Iris pigment epithelial cell (primary cell): ENCODE measurements around the gene NLRP9.
"Not testable (repeated sequence)": the region's sequence is repeated elsewhere in the genome, so short reads cannot be mapped to it uniquely, and the experiment has no call there.

Source experiments
- DNase-seq: peaks from one replicate; pipeline ENCODE4 v3.0.0-alpha.2; 2011; ENCODE audit warnings: low read depth

Gene NLRP9

GRCh38 chr19:55738302-55738701 is at the start of gene NLRP9:
TSS of gene NLRP9 (minus strand) at chr19:55738402. CDS start at chr19:55738374, 28 bp downstream.
- DNase-seq, result no peak

- no peak for DNase-seq
These were observed 42.9 kb upstream of the NLRP9 start for GRCh38 chr19:55781112-55781511.

- DNase-seq, result no peak
These were observed 40.1 kb upstream of the NLRP9 start for GRCh38 chr19:55778331-55778730.

- no peak for DNase-seq
These were observed 39.3 kb upstream of the NLRP9 start for GRCh38 chr19:55777528-55777927.

GRCh38 chr19:55769632-55770031 is 31.4 kb upstream of the NLRP9 start:
- DNase-seq, result not testable (repeated sequence)

DNA sequence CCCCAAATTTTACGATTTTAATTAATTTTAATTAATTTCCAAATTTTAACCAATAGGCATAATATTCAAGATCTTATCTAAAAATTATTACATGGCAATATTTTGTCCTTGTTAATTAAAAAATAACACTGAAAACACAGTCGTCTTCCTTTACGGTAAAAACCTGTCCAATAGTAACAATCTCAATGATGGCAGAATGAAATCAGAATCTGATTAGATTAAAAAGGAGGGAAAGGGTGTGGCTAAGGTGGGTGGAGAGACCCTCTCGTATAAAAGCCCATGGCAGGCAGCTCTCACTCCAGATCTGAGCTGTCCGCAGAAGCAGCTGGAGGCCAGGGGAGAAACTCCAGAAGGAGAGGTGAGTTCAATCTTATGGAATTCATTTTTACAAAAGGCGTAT is 30.6 kb upstream of the NLRP9 start, which contains the start of gene RFPL4AL1:
RFPL4AL1 (plus strand) TSS at position 301 of the 400 bp plus-strand sequence. CDS start 2,687 bp downstream, outside the sequence.
- not testable (repeated sequence) for DNase-seq

DNA sequence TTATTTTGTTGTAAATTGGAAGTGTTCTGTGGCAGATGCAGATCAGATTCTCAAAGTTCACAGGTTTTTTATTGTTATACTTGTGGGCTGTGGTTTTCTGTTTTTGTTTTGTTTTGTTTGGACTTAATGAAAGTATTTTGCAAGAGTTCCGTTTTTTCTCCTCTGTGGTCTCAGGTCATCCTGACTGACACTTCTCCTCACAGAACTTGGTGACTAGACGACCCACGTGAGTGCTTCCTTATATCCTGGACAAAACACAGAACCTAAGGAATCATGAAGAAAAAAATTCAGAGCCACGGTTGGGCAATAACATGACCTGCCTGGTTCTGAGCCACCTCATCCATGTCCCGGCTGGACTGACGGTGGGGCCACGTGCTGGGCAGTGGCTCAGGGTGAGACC is 28.3 kb upstream of the NLRP9 start:
- DNase-seq, result no peak

DNA sequence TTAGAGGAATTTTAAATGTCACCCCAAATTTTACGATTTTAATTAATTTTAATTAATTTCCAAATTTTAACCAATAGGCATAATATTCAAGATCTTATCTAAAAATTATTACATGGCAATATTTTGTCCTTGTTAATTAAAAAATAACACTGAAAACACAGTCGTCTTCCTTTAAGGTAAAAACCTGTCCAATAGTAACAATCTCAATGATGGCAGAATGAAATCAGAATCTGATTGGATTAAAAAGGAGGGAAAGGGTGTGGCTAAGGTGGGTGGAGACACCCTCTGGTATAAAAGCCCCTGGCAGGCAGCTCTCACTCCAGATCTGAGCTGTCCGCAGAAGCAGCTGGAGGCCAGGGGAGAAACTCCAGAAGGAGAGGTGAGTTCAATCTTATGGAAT is 20.6 kb upstream of the NLRP9 start, which contains the start of gene RFPL4A:
RFPL4A (plus strand) TSS at position 301 of the 400 bp plus-strand sequence. CDS start 2,704 bp downstream, outside the sequence.
- not testable (repeated sequence) for DNase-seq

DNA sequence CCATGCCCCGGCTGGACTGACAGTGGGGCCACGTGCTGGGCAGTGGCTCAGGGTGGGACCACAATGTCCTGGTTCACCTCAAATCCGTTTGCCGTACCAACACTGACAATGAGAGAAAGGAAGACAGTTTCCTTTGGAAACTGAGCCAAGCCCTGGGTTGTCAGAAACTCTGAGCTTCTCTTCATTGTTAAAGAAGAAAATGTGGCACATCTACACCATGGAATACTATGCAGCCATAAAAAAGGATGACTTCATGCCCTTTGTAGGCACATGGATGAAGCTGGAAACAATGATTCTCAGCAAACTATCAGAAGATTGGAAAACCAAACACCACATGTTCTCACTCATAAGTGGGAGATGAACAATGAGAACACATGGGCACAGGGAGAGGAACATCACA is 18.6 kb upstream of the NLRP9 start:
- not testable (repeated sequence) for DNase-seq

- no peak for DNase-seq
These were observed 15.2 kb upstream of the NLRP9 start for GRCh38 chr19:55753401-55753800.

GRCh38 chr19:55750715-55751114 is 12.5 kb upstream of the NLRP9 start:
- DNase-seq, result no peak

- not testable (repeated sequence) for DNase-seq
These were observed 7.8 kb downstream of the NLRP9 start for GRCh38 chr19:55730378-55730777.

DNA sequence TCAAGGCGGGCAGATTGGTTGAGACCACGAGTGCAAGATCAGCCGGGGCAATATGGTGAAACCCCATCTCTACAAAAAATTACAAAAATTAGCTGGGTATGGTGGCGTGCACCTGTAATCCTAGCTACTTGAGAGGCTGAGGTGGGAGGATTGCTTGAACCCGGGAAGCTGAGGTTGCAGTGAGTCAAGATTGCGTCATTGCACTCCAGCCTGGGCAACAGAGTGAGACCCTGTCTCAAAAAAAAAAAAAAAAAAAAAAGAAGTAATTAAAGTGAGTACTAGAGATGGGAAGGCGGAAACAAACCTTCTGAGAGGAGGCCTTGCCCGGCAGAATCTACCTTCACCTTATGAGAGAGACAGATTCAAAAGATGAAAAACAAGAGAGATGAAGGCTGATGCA is 14.7 kb downstream of the NLRP9 start:
- DNase-seq, result no peak

GRCh38 chr19:55720801-55721200 is 17.4 kb downstream of the NLRP9 start:
- DNase-seq, result no peak

DNA sequence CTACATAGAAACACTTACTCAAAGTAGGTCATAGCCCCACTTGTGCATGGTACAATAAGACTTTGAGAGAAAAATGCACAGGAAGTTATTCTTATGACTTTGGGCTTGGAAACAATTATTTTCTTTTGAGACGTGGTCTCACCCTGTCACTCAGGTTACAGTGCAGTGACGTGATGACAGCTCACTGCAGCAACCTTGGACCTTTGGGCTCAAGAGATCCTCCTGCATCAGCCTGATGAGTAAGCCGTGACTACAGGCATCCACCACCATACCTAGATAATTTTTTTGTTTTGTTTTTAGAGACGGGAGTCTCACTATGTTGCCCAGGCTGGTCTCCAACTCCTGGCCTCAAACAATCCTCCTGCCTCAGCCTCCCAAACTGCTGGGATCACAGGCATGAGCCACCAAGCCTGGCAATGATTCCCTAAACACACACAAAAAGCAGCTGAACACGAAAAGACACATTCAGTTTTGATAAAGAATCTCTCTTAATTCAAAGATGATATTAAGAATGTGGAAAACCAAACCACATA is 17.9 kb downstream of the NLRP9 start:
- DNase-seq, result no peak

GRCh38 chr19:55717879-55718711 is 20.1 kb downstream of the NLRP9 start:
- DNase-seq, result not testable (repeated sequence)

- DNase-seq, result no peak
These were observed 21.0 kb downstream of the NLRP9 start for GRCh38 chr19:55717251-55717650.

DNA sequence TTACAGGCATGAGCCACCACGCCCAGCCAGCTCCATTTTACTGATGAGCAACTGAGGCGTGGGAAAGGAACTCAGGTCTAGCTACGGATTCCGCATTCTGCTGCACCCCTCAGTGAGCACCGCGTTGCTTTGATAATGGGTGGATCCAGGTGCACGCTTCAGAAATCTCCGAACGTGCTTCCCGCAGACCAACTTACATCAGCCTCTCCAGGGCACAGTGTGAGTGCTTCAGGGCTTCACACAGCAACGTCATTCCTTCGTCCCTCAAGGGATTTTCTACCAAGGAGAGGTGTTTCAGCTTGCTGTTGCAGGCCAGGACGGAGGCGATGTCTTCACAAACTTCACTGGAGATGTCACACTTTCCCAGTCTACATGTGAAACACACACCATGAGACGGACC is 21.7 kb downstream of the NLRP9 start:
- no peak for DNase-seq

DNA sequence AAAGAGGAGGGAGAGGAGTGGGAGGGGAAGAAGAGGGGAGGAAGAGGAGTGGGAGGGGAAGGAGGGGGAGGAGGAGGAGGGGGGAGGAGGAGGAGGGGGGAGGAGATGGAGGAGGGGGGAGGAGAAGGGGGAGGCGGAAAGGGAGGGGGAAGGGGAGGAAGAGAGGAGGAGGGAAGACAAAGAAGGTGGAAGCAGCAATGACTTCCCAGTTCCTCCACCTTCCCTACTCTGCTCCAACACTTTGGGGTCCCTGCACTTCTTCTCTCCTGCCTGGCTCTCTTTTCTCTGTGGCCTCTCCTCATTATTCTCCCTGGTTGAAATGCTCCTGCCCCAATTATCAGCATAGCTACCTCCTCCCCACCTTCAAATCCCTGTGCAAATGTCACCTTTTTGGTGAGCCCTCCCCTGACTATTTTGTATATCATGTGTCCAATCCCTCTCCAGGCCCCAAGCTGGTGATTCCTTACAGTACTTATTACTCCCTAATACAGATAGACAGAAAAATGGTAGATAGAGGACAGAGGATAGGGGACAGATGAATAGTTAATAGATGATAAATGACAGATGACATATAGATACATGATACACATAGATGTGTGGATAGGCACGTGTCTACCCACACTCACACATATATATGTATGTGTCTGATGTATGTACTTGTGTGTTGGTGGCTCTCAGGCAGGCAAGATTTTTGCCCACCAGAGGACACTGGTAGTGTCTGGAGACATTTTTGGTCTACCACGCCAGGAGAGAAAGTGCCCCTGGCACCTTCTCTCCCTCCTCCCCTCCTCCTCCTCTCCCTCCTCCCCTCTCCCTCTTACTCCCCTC is 25.2 kb downstream of the NLRP9 start:
- DNase-seq, result no peak

DNA sequence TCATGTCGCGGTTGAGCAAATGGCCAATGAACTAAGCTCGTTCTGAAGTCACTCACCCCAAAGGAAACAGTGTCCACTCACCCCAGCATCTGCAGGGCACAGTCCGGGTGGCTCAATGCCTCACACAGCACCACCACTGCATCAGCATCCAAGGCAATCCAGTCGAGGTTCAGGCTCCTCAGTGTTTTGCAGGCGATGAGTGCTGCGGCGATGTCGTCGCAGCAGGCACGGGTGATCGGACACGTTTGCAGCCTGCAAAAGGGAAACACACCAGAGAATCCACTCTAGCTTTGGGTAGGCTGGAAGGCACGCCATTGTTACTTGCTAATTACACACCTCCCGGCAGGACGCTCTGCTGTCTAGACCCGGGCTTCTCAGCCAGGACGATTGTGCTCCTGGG is 26.5 kb downstream of the NLRP9 start:
- no peak for DNase-seq

DNA sequence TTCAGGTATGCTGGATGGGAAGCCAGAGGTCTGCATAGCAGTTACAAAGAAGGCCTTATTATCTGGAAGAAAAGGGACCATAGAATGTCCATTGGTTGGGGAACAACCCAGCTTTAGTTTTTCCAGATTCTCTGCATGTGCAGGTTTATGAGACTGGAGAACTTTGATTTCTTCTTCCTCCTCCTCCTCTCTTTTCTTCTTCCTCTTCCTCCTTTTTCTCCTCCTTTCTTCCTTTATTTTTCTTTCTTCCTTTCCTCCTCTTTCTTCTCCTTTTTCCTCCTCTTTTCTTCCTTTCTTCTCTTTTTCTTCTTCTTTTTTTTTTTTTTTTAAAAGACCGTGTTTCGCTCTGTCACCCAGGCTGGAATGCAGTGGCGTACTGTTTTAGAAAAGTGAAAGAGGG is 32.2 kb downstream of the NLRP9 start:
- no peak for DNase-seq

- DNase-seq, result no peak
These were observed 33.5 kb downstream of the NLRP9 start for GRCh38 chr19:55704494-55705245.
